ENCODE measurements around the gene ALG8. TPM values are rescaled to one million over a fixed set of nuclear protein-coding genes. Genes with fewer than 3 reads are reported as not detected.

Gene ALG8
- total RNA-seq, 2 donors from 2014 or later = 25.4 to 30.3 TPM

DNA sequence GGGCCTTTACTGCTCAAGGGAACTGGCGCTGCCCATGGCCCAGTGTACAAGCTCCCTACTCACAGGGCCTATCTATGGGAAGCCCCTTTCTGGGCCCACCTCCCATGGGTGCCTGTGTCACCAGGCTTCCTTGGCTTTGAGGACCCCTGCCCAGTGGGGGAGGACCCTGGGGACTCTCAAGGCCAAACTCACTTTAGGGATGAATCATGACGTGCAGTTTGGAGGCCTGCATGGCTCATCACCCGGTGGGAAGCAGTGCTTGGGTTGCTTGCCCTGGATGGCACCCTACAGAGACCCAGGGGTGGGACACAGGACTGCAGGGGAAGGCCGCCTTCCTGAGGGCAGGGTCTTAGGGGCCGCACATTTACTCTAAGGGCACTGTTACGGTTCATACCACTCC is 32.5 kb upstream of the ALG8 start:
- WGBS, 2 donors = 91 to 99% methylated on average over 4 to 6 of the region's 6 CpGs
- no peak for ATAC-seq
- no peaks in the 10 kb centered on the region for H3K27me3 ChIP-seq
- intact Hi-C loops (cut with DNase I) = no loop called here
- H3K9me3 ChIP-seq = no peaks in the 10 kb centered on the region
- H3K36me3 ChIP-seq (replicated peaks in 1 of 2; ENCODE audit: insufficient read depth in 1 of 2, low read depth in 2 of 2) = no peaks in the 10 kb centered on the region
- TF ChIP-seq CTCF (IDR thresholded peaks at IDR 0.05) = no peak
- TF ChIP-seq POLR2A (IDR thresholded peaks at IDR 0.05) = no peak
- no peak overlapping the region for H3K27ac ChIP-seq
- H3K4me3 ChIP-seq = no peak overlapping the region
- no peaks in the 10 kb centered on the region for H3K4me1 ChIP-seq
- DNase-seq = no peak

DNA sequence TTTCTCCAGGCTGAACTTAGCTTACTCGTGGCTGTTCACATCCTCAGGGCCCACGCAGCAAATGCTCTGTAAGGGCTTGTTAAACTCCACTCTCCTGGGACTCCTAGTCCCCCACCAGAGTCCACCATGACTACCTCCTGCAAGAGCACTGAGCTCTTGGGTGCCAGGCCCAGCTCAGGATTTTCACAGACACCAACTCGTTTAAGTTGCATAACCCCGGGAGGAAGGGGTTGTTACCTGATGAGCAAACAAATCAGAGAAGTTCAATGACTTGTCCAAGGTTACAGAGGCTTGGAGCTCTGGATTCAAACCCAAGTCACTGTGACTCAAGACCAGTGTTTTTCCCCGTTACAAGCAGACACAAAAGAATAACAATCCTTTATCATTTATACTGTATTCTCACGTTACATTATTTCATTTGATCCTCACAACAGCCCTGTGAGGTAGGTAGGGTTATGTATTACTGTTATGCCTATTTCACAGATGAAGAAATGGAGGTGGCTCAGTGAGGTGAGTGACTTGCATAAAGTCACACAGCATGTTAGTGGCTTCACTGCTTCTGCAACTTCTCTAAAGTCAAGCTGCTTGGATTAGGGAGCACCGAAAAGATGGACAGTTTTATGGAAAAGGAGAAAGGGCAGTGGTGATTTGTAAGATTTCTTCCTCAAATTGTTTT is 31.6 kb upstream of the ALG8 start:
- H3K27me3 ChIP-seq = no peaks in the 10 kb centered on the region
- no peaks in the 10 kb centered on the region for H3K36me3 ChIP-seq (replicated peaks in 1 of 2; ENCODE audit: insufficient read depth in 1 of 2, low read depth in 2 of 2)
- H3K4me1 ChIP-seq = no peaks in the 10 kb centered on the region
- no peak overlapping the region for H3K27ac ChIP-seq
- DNase-seq = no peak
- no peak for ATAC-seq
- intact Hi-C loops (cut with DNase I) = no loop called here
- no peak for TF ChIP-seq POLR2A (IDR thresholded peaks at IDR 0.05)
- TF ChIP-seq CTCF (IDR thresholded peaks at IDR 0.05) = no peak
- no peaks in the 10 kb centered on the region for H3K9me3 ChIP-seq
- no peak overlapping the region for H3K4me3 ChIP-seq
- WGBS, 2 donors = 67 to 71% methylated on average over 6 to 7 of the region's 7 CpGs

DNA sequence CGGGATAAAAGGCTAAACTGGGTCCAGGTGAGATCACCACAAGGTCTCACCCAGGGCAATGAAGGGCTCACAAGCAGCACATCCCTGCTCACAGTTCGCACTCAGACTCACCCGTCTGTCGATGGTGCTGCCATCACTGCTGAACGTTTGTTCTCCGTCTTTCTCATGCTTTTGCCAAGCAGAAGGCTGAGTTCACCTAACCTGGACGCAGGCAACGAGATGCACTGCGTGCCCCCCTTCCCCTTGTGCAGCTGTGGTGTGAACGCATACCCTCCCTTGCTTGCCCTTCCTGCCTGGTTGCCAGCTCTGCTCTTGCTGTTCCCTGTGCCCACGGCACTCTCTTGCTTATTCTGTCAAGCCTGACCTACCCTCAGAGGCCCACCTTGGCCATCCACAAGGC is 31.0 kb upstream of the ALG8 start:
- H3K27me3 ChIP-seq = no peaks in the 10 kb centered on the region
- DNase-seq = no peak
- TF ChIP-seq CTCF (IDR thresholded peaks at IDR 0.05) = no peak
- no peak for TF ChIP-seq POLR2A (IDR thresholded peaks at IDR 0.05)
- intact Hi-C loops (cut with DNase I) = no loop called here
- H3K4me1 ChIP-seq = no peaks in the 10 kb centered on the region
- no peak overlapping the region for H3K27ac ChIP-seq
- H3K4me3 ChIP-seq = no peak overlapping the region
- no peaks in the 10 kb centered on the region for H3K36me3 ChIP-seq (replicated peaks in 1 of 2; ENCODE audit: insufficient read depth in 1 of 2, low read depth in 2 of 2)
- ATAC-seq = no peak
- 82 to 88% methylated on average over 11 of the region's 11 CpGs for WGBS, 2 donors
- no peaks in the 10 kb centered on the region for H3K9me3 ChIP-seq

DNA sequence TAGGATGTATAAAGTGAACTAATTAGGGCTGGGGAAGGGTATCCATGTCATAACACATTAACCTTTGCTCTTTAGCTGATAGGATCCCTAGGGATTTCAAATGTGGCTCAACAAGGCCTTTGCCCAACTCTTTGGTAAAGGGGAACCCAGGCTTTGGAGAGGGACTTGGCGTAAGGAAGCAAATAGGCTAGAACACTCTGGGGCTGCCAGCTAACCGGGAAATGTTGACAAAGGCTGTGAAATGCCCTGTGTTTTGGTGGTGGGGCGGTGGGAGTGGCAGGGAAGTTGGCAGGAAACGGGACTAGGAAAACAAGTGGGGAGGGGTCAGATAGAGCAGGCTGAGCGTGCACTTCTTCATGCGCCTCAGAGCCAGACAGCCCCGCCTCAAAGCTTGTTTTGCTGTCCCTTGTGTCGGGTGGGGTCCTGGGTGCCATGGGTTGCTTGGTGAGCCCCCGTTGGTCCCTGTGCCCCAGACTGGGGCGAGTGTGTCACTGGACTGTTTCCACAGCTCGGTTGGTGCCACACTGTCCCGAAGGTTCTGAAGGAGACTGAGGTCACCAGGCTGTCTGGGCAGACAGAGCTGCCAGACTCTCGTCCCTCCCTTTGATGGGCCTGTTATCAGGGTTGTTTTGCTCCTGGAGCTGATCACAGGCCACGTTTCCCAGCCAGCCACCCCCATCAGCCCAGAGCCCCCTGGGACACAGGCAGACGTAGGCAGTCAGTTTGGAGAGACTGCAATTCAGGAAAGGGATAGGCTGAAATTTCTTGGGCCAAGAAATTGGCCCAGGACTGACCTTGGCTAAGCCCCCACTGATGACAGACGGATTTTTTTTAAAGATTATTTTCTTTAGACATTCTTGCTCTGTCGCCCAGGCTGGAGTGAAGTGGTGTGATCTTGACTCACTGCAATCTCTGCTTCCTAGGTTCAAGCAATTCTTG is 29.4 kb upstream of the ALG8 start:
- Histone ChIP-seq H3K4me3 (no peak overlapping the region), H3K27me3 (no peaks in the 10 kb centered on the region), H3K9me3 (no peaks in the 10 kb centered on the region), H3K36me3 (replicated peaks in 1 of 2; ENCODE audit: insufficient read depth in 1 of 2, low read depth in 2 of 2) (no peaks in the 10 kb centered on the region), H3K4me1 (no peaks in the 10 kb centered on the region), H3K27ac (peak overlapping the region; percentile 20 to 51 (median 39))
- DNase-seq (peak; percentile 33 to 57 (median 47)), ATAC-seq (peak; percentile 65)
- intact Hi-C loops (cut with DNase I) = no loop called here
- 53 to 63% methylated on average over 13 to 17 of the region's 17 CpGs for WGBS, 2 donors
- TF ChIP-seq CTCF (IDR thresholded peaks at IDR 0.05) (no peak), POLR2A (IDR thresholded peaks at IDR 0.05) (no peak)

All from body of pancreas (tissue), 4 donors.